Endodermal cell (in vitro differentiated cells): ENCODE results near the gene FAM174B. TPM values are rescaled to one million over a fixed set of nuclear protein-coding genes. Genes with fewer than 3 reads are reported as not detected.

Experiments used
- DNase-seq: peaks from one replicate; pipeline ENCODE4 v3.0.0-alpha.2; 2017
- H3K27ac ChIP-seq: 2 replicates; pipeline ENCODE4 v1.5.1; 2013; ENCODE audit warnings: mild to moderate bottlenecking, low read depth, low read length, moderate library complexity
- H3K27me3 ChIP-seq: 2 replicates; pipeline ENCODE4 v1.6.1; 2013; ENCODE audit warnings: mild to moderate bottlenecking, low read length, moderate library complexity; ENCODE audit not compliant: insufficient read depth, control insufficient read depth, poor library complexity, severe bottlenecking
- H3K36me3 ChIP-seq: 2 replicates; pipeline ENCODE4 v1.7.0; 2013; ENCODE audit warnings: mild to moderate bottlenecking, low read length, moderate library complexity; ENCODE audit not compliant: control insufficient read depth, insufficient read depth
- H3K4me1 ChIP-seq: one replicate; pipeline ENCODE4 v1.7.0; 2013; ENCODE audit warnings: low read length; ENCODE audit not compliant: control insufficient read depth, insufficient read depth
- H3K4me3 ChIP-seq: 2 replicates; pipeline ENCODE4 v1.5.1; 2013; ENCODE audit warnings: mild to moderate bottlenecking, low read length, moderate library complexity
- H3K9ac ChIP-seq: 2 replicates; pipeline ENCODE4 v1.6.1; 2013; ENCODE audit warnings: mild to moderate bottlenecking, low read length, moderate library complexity; ENCODE audit not compliant: poor library complexity, severe bottlenecking; ENCODE audit errors: extremely low read depth
- H3K9me3 ChIP-seq: 2 replicates; pipeline ENCODE4 v1.6.1; 2013; ENCODE audit warnings: mild to moderate bottlenecking, low read length, moderate library complexity; ENCODE audit not compliant: control insufficient read depth
- H3K27ac Mint-ChIP-seq: 2 replicates; pipeline ENCODE4 v1.8.0; 2020; ENCODE audit warnings: mixed read lengths
- H3K27me3 Mint-ChIP-seq: 2 replicates; pipeline ENCODE4 v1.8.0; 2021; ENCODE audit warnings: mild to moderate bottlenecking, mixed read lengths; ENCODE audit not compliant: insufficient read depth
- H3K36me3 Mint-ChIP-seq: 2 replicates; pipeline ENCODE4 v1.8.0; 2020; ENCODE audit warnings: low read depth, mixed read lengths
- H3K4me1 Mint-ChIP-seq: 2 replicates; pipeline ENCODE4 v1.8.0; 2020; ENCODE audit warnings: mixed read lengths
- H3K4me3 Mint-ChIP-seq: 2 replicates; pipeline ENCODE4 v1.8.0; 2020; ENCODE audit warnings: mild to moderate bottlenecking, moderate library complexity, mixed read lengths
- H3K9me3 Mint-ChIP-seq: 2 replicates; pipeline ENCODE4 v1.8.0; 2020; ENCODE audit warnings: mild to moderate bottlenecking, mixed read lengths
- CTCF ChIP-seq: fragments of 200-600 bp; sonication (generic); conservative IDR thresholded peaks from 2 replicates; pipeline ENCODE4 v1.5.0; 2021; ENCODE audit warnings: antibody characterized with exemption, mild to moderate bottlenecking
- WGBS, 2 experiments: methylation state at CpG; one replicate each; pipeline versions ENCODE4 v1.1.5 to v1.1.7; 2013; ENCODE audit warnings: missing lambda C conversion rate in 2 of 2, mixed read lengths in 1 of 2; ENCODE audit not compliant: insufficient coverage in 1 of 2, insufficient read length in 1 of 2; 5-methylcytosine and 5-hydroxymethylcytosine counted together
- total RNA-seq, 2 donors: library from RNA; stranded (reverse); fragmentation: NEBNext Ultra II Directional in 1 of 2; extraction: Animal tissue kit (Norgen Biotek cat#: 25700) in 1 of 2; gene quantifications; 2 replicates in 1 of 2; 3 replicates in 1 of 2; pipeline ENCODE4 v1.2.1, GENCODE V29; 2021

FAM174B gene
- total RNA-seq, 2 donors from 2014 or later, result 66.0 to 105 TPM

GRCh38 chr15:92623435-92623834 is 32.1 kb downstream of the FAM174B start:
- Histone ChIP-seq H3K36me3 (peaks cover 49% of the 10 kb centered on the region), H3K4me1 (peaks cover 15% of the 10 kb centered on the region), H3K27me3 (no peaks in the 10 kb centered on the region), H3K9ac (no peak overlapping the region), H3K9me3 (no peaks in the 10 kb centered on the region), H3K27ac (no peak overlapping the region), H3K4me3 (no peak overlapping the region)
- no peak overlapping the region for H3K4me3 Mint-ChIP-seq
- 88 to 91% methylated on average over 13 to 14 of the region's 14 CpGs for WGBS, 2 experiments
- no peak for DNase-seq
- no peaks in the 10 kb centered on the region for H3K9me3 Mint-ChIP-seq
- peaks cover 53% of the 10 kb centered on the region for H3K36me3 Mint-ChIP-seq
- H3K4me1 Mint-ChIP-seq, result peaks cover 36% of the 10 kb centered on the region
- no peak overlapping the region for H3K27ac Mint-ChIP-seq
- TF ChIP-seq CTCF, result no peak
- H3K27me3 Mint-ChIP-seq, result no peaks in the 10 kb centered on the region

GRCh38 chr15:92621972-92622533 is 33.5 kb downstream of the FAM174B start:
- Mint-ChIP-seq H3K4me3 (no peak overlapping the region), H3K27ac (peak overlapping the region; percentile 75), H3K4me1 (peaks cover 40% of the 10 kb centered on the region), H3K36me3 (peaks cover 50% of the 10 kb centered on the region), H3K9me3 (no peaks in the 10 kb centered on the region), H3K27me3 (no peaks in the 10 kb centered on the region)
- H3K9me3 ChIP-seq, result no peaks in the 10 kb centered on the region
- H3K27ac ChIP-seq, result no peak overlapping the region
- H3K9ac ChIP-seq, result no peak overlapping the region
- DNase-seq, result no peak
- peaks cover 47% of the 10 kb centered on the region for H3K36me3 ChIP-seq
- H3K27me3 ChIP-seq, result no peaks in the 10 kb centered on the region
- WGBS, 2 experiments, result 96 to 99% methylated on average over 17 to 19 of the region's 19 CpGs
- H3K4me1 ChIP-seq, result peaks cover 16% of the 10 kb centered on the region
- no peak overlapping the region for H3K4me3 ChIP-seq
- no peak for TF ChIP-seq CTCF

GRCh38 chr15:92620991-92621390 is 34.6 kb downstream of the FAM174B start:
- Histone ChIP-seq H3K4me1 (peaks cover 21% of the 10 kb centered on the region), H3K27ac (no peak overlapping the region), H3K27me3 (no peaks in the 10 kb centered on the region), H3K36me3 (peaks cover 51% of the 10 kb centered on the region), H3K9me3 (no peaks in the 10 kb centered on the region), H3K9ac (no peak overlapping the region), H3K4me3 (no peak overlapping the region)
- no peak for TF ChIP-seq CTCF
- peaks cover 42% of the 10 kb centered on the region for H3K4me1 Mint-ChIP-seq
- peaks cover 54% of the 10 kb centered on the region for H3K36me3 Mint-ChIP-seq
- no peaks in the 10 kb centered on the region for H3K27me3 Mint-ChIP-seq
- no peak for DNase-seq
- 89 to 100% methylated on average over 4 to 5 of the region's 5 CpGs for WGBS, 2 experiments
- no peak overlapping the region for H3K4me3 Mint-ChIP-seq
- H3K27ac Mint-ChIP-seq, result no peak overlapping the region
- H3K9me3 Mint-ChIP-seq, result no peaks in the 10 kb centered on the region
